Activated CD4-positive, alpha-beta T cell treated with anti-CD3 and anti-CD28 coated beads, Interleukin-2, amount 10 ng/mL, durations not matched to agents 7 days and 5 days (primary cell): ENCODE results near the gene SLC6A13. TPM values are rescaled to one million over a fixed set of nuclear protein-coding genes. Genes with fewer than 3 reads are reported as not detected.
"Not testable (repeated sequence)": the region's sequence is repeated elsewhere in the genome, so short reads cannot be mapped to it uniquely, and the experiment has no call there.

Experiments
- CTCF ChIA-PET: fragments of 350-600 bp; sonication (Branson Sonifier 250); formaldehyde crosslinking; loops from one replicate; lab custom pipeline; 2021; ENCODE audit warnings: antibody characterized with exemption; lab: Charles Lee
- POLR2A ChIA-PET: fragments of 350-600 bp; sonication (Branson Sonifier 250); formaldehyde crosslinking; loops from one replicate; lab custom pipeline; 2021; ENCODE audit warnings: antibody characterized with exemption; lab: Charles Lee
- DNase-seq: peaks from one replicate; pipeline ENCODE4 v3.0.0-alpha.2; 2020
- H3K27ac Mint-ChIP-seq: one replicate; pipeline ENCODE4 v1.8.0; 2021; ENCODE audit warnings: mild to moderate bottlenecking, moderate library complexity, mixed read lengths
- H3K27me3 Mint-ChIP-seq: one replicate; pipeline ENCODE4 v1.8.0; 2021; ENCODE audit warnings: mixed read lengths
- H3K36me3 Mint-ChIP-seq: one replicate; pipeline ENCODE4 v1.8.0; 2021; ENCODE audit warnings: low read depth, mixed read lengths
- H3K4me1 Mint-ChIP-seq: one replicate; pipeline ENCODE4 v1.8.0; 2021; ENCODE audit warnings: mixed read lengths
- H3K4me3 Mint-ChIP-seq: one replicate; pipeline ENCODE4 v1.8.0; 2021; ENCODE audit warnings: mild to moderate bottlenecking, moderate library complexity, mixed read lengths
- H3K9me3 Mint-ChIP-seq: one replicate; pipeline ENCODE4 v1.8.0; 2021; ENCODE audit warnings: mixed read lengths
- total RNA-seq, 2 experiments: library from RNA; stranded (reverse); gene quantifications; one replicate each; pipeline ENCODE4 v1.2.3, GENCODE V29; 2021

The SLC6A13 gene
- total RNA-seq = under 1 TPM; 0.15 to 0.19 TPM

- no peaks in the 10 kb centered on the region for H3K9me3 Mint-ChIP-seq
- POLR2A ChIA-PET = no interaction called here
- CTCF ChIA-PET = no interaction called here
- H3K36me3 Mint-ChIP-seq = no peaks in the 10 kb centered on the region
- H3K4me1 Mint-ChIP-seq = peaks cover 5% of the 10 kb centered on the region
- no peak within 1 kb of the TSS for H3K4me3 Mint-ChIP-seq
- DNase-seq = no peak
- H3K27ac Mint-ChIP-seq = no peak within 1 kb of the TSS
- peaks cover 9% of the 10 kb centered on the region for H3K27me3 Mint-ChIP-seq
Observed at GRCh38 chr12:262817-263216, at the start of gene SLC6A13. Gene SLC6A13 (minus strand): TSS chr12:262836. CDS start chr12:260052, 2,784 bp downstream.

- no peak for DNase-seq
- Mint-ChIP-seq H3K4me3 (no peak overlapping the region), H3K36me3 (peaks cover 82% of the 10 kb centered on the region), H3K27ac (no peak overlapping the region), H3K4me1 (peaks cover 6% of the 10 kb centered on the region), H3K27me3 (no peaks in the 10 kb centered on the region), H3K9me3 (peaks cover 4% of the 10 kb centered on the region)
- ChIA-PET CTCF (no interaction called here), POLR2A (no interaction called here)
Observed at GRCh38 chr12:308511-308910, 45.9 kb upstream of the SLC6A13 start.

DNA sequence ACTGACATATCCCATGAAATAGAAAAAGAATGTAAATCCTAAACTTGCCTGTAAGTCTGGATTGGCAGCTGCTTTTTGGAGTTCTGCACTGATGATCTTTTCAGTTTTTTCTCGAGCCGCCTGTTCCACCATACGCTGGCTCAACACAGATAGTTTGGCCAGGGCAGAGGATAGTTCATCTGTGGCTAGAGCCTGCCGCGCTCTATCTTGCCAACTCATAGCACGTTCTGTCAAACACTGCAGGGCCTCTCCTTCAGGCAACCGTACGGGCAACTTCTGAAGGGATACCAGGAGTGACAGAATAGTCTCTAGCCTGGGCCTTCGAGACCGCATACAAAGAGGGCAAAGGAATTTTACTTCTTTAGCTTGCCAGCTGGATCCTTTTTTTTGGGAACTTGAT is 44.8 kb upstream of the SLC6A13 start:
- DNase-seq = no peak
- H3K4me3 Mint-ChIP-seq = no peak overlapping the region
- H3K9me3 Mint-ChIP-seq = peaks cover 12% of the 10 kb centered on the region
- ChIA-PET POLR2A (no interaction called here), CTCF (interaction anchor here (0.6 kb wide), 1 partner anchor 1334 kb away, joined by 4 read pairs; no protein-coding TSS in a partner anchor)
- H3K36me3 Mint-ChIP-seq = peaks cover 88% of the 10 kb centered on the region
- no peaks in the 10 kb centered on the region for H3K27me3 Mint-ChIP-seq
- no peak overlapping the region for H3K27ac Mint-ChIP-seq
- peaks cover 16% of the 10 kb centered on the region for H3K4me1 Mint-ChIP-seq

DNA sequence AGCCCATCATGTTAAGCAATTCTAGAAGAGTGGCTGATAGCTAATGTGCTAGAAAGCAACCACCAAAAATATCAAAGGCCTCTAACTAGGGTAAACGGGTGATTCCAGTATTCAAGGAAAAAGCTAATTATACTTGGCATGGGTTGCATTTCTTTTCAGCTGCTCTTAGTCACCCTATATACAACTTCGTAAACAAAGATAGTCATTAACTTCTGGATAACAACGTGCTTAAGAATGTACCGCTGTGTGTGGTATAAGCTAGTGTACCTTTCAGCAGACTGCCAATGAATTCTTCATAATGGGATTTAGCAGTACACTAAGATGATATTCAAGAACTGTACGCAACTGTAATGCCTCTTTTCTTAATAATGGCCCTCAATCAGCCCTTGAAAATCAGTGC is 42.2 kb upstream of the SLC6A13 start:
- CTCF ChIA-PET = interaction anchor here (0.6 kb wide), 1 partner anchor 401 kb away, joined by 4 read pairs; no protein-coding TSS in a partner anchor
- H3K27ac Mint-ChIP-seq = no peak overlapping the region
- peaks cover 92% of the 10 kb centered on the region for H3K36me3 Mint-ChIP-seq
- no peak overlapping the region for H3K4me3 Mint-ChIP-seq
- H3K9me3 Mint-ChIP-seq = peaks cover 21% of the 10 kb centered on the region
- H3K27me3 Mint-ChIP-seq = no peaks in the 10 kb centered on the region
- peaks cover 40% of the 10 kb centered on the region for H3K4me1 Mint-ChIP-seq
- POLR2A ChIA-PET = no interaction called here
- DNase-seq = no peak

- POLR2A ChIA-PET, DNase-seq, CTCF ChIA-PET, H3K27me3 Mint-ChIP-seq, H3K4me3 Mint-ChIP-seq: not testable (repeated sequence)
- H3K36me3 Mint-ChIP-seq = peaks cover 94% of the 10 kb centered on the region
- peaks cover 26% of the 10 kb centered on the region for H3K9me3 Mint-ChIP-seq
- H3K4me1 Mint-ChIP-seq = peaks cover 40% of the 10 kb centered on the region
- H3K27ac Mint-ChIP-seq = peak overlapping the region; percentile 37
Observed at GRCh38 chr12:302766-303165, 40.1 kb upstream of the SLC6A13 start.

DNA sequence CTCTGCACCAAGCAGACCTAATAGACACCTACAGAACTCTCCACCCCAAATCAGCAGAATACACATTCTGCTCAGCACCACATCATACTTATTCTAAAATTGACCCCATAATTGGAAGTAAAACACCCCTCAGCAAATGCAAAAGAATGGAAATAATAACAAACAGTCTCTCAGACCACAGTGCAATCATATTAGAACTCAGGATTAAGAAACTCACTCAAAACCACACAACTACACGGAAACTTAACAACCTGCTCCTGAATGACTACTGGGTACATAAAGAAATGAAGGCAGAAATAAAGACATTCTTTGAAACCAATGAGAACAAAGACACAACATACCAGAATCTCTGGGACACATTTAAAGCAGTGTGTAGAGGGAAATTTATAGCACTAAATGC is 37.5 kb upstream of the SLC6A13 start:
- Mint-ChIP-seq H3K36me3 (peaks cover 99% of the 10 kb centered on the region), H3K4me1 (peaks cover 40% of the 10 kb centered on the region), H3K9me3 (peaks cover 26% of the 10 kb centered on the region)
- POLR2A ChIA-PET, H3K27me3 Mint-ChIP-seq, DNase-seq, H3K4me3 Mint-ChIP-seq, CTCF ChIA-PET, H3K27ac Mint-ChIP-seq: not testable (repeated sequence)

DNA sequence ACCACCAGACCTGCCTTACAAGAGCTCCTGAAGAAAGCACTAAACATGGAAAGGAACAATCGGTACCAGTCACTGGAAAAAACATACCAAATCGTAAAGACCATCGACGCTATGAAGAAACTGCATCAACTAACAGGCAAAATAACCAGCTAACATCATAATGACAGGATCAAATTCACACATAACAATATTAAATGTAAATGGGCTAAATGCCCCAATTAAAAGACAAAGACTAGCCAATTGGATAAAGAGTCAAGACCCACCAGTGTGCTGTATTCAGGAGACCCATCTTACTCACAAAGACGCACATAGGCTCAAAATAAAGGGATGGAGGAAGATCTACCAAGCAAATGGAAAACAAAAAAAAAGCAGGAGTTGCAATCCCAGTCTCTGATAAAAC is 36.9 kb upstream of the SLC6A13 start:
- CTCF ChIA-PET, DNase-seq, H3K27me3 Mint-ChIP-seq, H3K4me3 Mint-ChIP-seq, H3K27ac Mint-ChIP-seq, POLR2A ChIA-PET: not testable (repeated sequence)
- peaks cover 99% of the 10 kb centered on the region for H3K36me3 Mint-ChIP-seq
- peaks cover 25% of the 10 kb centered on the region for H3K9me3 Mint-ChIP-seq
- peaks cover 38% of the 10 kb centered on the region for H3K4me1 Mint-ChIP-seq

- CTCF ChIA-PET, H3K4me3 Mint-ChIP-seq: not testable (repeated sequence)
- peaks cover 30% of the 10 kb centered on the region for H3K4me1 Mint-ChIP-seq
Observed at GRCh38 chr12:298059-298458, 35.4 kb upstream of the SLC6A13 start.

GRCh38 chr12:295132-295531 is 32.5 kb upstream of the SLC6A13 start:
- Mint-ChIP-seq H3K27ac (no peak overlapping the region), H3K27me3 (no peaks in the 10 kb centered on the region), H3K4me3 (no peak overlapping the region), H3K36me3 (peaks cover 80% of the 10 kb centered on the region), H3K4me1 (peaks cover 2% of the 10 kb centered on the region), H3K9me3 (peaks cover 8% of the 10 kb centered on the region)
- POLR2A ChIA-PET = no interaction called here
- DNase-seq = no peak
- CTCF ChIA-PET = no interaction called here

More at GRCh38 chr12:298059-298458, 35.4 kb upstream of the SLC6A13 start:
- Mint-ChIP-seq H3K9me3 (peaks cover 20% of the 10 kb centered on the region), H3K36me3 (peaks cover 93% of the 10 kb centered on the region)
- H3K27ac Mint-ChIP-seq, H3K27me3 Mint-ChIP-seq, POLR2A ChIA-PET, DNase-seq: not testable (repeated sequence)

DNA sequence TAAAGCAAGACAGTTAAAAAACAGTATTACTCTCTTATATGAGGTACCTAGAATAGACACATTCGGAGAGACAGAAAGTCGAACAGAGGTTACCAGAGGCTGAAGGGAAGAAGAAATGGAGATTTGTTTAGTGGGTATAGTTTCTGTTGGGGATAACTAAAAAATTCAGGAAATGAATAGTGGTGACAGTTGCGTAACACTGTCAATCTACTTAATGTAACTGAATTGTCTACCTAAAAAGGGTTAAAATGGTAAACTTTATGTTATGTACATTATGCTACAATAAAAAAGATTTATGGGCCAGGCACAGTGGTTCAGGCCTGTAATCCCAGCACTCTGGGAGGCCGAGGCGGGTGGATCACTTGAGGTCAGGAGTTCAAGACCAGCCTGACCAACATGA is 30.6 kb upstream of the SLC6A13 start:
- no peaks in the 10 kb centered on the region for H3K27me3 Mint-ChIP-seq
- no peak overlapping the region for H3K4me3 Mint-ChIP-seq
- POLR2A ChIA-PET = no interaction called here
- no peak for DNase-seq
- H3K4me1 Mint-ChIP-seq = no peaks in the 10 kb centered on the region
- H3K27ac Mint-ChIP-seq = no peak overlapping the region
- H3K36me3 Mint-ChIP-seq = peaks cover 71% of the 10 kb centered on the region
- CTCF ChIA-PET = no interaction called here
- peaks cover under 1% of the 10 kb centered on the region for H3K9me3 Mint-ChIP-seq

DNA sequence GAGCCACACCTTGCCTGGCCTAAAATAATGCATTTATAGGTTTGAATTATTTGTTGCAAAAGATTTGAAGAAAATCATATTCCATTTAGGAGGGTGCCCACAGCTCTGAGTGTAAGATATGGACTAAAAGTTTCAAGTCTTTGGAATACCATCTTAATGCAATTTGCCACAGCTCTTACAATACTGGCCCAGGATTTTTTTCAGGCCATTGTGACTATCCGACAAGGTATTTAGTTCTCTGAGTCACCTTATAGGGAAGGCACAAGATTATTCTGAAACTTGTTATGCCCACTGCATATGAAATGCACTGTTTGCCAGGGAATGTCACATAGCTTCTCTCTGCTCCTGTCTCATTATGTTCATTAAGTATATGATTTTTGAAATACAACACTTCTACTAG is 29.6 kb upstream of the SLC6A13 start:
- POLR2A ChIA-PET = no interaction called here
- peaks cover 6% of the 10 kb centered on the region for H3K4me1 Mint-ChIP-seq
- peaks cover 71% of the 10 kb centered on the region for H3K36me3 Mint-ChIP-seq
- peaks cover 6% of the 10 kb centered on the region for H3K9me3 Mint-ChIP-seq
- CTCF ChIA-PET = no interaction called here
- no peak overlapping the region for H3K27ac Mint-ChIP-seq
- no peak for DNase-seq
- no peaks in the 10 kb centered on the region for H3K27me3 Mint-ChIP-seq
- H3K4me3 Mint-ChIP-seq = no peak overlapping the region

- H3K4me3 Mint-ChIP-seq = no peak overlapping the region
- H3K27me3 Mint-ChIP-seq = no peaks in the 10 kb centered on the region
- peaks cover 14% of the 10 kb centered on the region for H3K4me1 Mint-ChIP-seq
- peaks cover 71% of the 10 kb centered on the region for H3K36me3 Mint-ChIP-seq
- ChIA-PET POLR2A (no interaction called here), CTCF (no interaction called here)
- no peak for DNase-seq
- no peak overlapping the region for H3K27ac Mint-ChIP-seq
- peaks cover 14% of the 10 kb centered on the region for H3K9me3 Mint-ChIP-seq
Observed at GRCh38 chr12:291153-291723, 28.6 kb upstream of the SLC6A13 start.

GRCh38 chr12:288687-289086 is 26.1 kb upstream of the SLC6A13 start:
- Mint-ChIP-seq H3K4me1 (peaks cover 14% of the 10 kb centered on the region), H3K27ac (no peak overlapping the region), H3K36me3 (peaks cover 72% of the 10 kb centered on the region), H3K27me3 (no peaks in the 10 kb centered on the region), H3K9me3 (peaks cover 14% of the 10 kb centered on the region), H3K4me3 (no peak overlapping the region)
- CTCF ChIA-PET = interaction anchor here (0.6 kb wide), 1 partner anchor 47 kb away, joined by 3 read pairs; no protein-coding TSS in a partner anchor
- POLR2A ChIA-PET = no interaction called here
- no peak for DNase-seq
